GM23248 (cell line): ENCODE measurements around the gene MC5R.

Experiments used
- EZH2 ChIP-seq: fragments of 200-600 bp; sonication (generic); IDR thresholded peaks from 2 replicates; pipeline ENCODE4 v1.6.1; 2018; ENCODE audit warnings: antibody characterized with exemption, mild to moderate bottlenecking; ENCODE audit not compliant: insufficient read depth, poor library complexity, severe bottlenecking
- EZH2phosphoT487 ChIP-seq: fragments of 200-600 bp; sonication (generic); IDR thresholded peaks from 2 replicates; pipeline ENCODE4 v1.6.1; 2018; ENCODE audit warnings: antibody characterized with exemption, moderate library complexity, mild to moderate bottlenecking, low read depth; ENCODE audit not compliant: insufficient read depth

- TF ChIP-seq EZH2phosphoT487 (no peak), EZH2 (no peak)
Measured at GRCh38 chr18:13791181-13791580, 32.8 kb upstream of the MC5R start.
